Omental fat pad (tissue), 4 donors: Measurements from ENCODE around the gene NT5C3B. TPM values are rescaled to one million over a fixed set of nuclear protein-coding genes. Genes with fewer than 3 reads are reported as not detected.

Experiments
- ATAC-seq: fragments of 150-250 bp; one replicate; pipeline ENCODE4 v1.9.1; 2016; ENCODE audit warnings: mild to moderate bottlenecking, moderate library complexity; ENCODE audit not compliant: low FRiP score
- DNase-seq: peaks from one replicate; pipeline ENCODE4 v3.0.0-alpha.2; 2019; ENCODE audit warnings: low spot score
- total RNA-seq, 4 donors: library from RNA; depleted of rRNA; stranded (reverse); fragments of >200 nt; gene quantifications; one replicate each; pipeline ENCODE4 v1.1.0, GENCODE V29; 2016
- TF ChIP-seq, protein P1 (sequence below), 3 donors: fragments of 450-650 bp; IDR thresholded peaks; one replicate each; pipeline ENCODE4 v1.5.1; 2016 to 2017; ENCODE audit warnings: antibody characterized with exemption in 3 of 3, mild to moderate bottlenecking in 3 of 3, moderate library complexity in 2 of 3

Gene NT5C3B
- total RNA-seq, 4 donors from 2014 or later = 35.5 to 65.9 (median 42.5) TPM

DNA sequence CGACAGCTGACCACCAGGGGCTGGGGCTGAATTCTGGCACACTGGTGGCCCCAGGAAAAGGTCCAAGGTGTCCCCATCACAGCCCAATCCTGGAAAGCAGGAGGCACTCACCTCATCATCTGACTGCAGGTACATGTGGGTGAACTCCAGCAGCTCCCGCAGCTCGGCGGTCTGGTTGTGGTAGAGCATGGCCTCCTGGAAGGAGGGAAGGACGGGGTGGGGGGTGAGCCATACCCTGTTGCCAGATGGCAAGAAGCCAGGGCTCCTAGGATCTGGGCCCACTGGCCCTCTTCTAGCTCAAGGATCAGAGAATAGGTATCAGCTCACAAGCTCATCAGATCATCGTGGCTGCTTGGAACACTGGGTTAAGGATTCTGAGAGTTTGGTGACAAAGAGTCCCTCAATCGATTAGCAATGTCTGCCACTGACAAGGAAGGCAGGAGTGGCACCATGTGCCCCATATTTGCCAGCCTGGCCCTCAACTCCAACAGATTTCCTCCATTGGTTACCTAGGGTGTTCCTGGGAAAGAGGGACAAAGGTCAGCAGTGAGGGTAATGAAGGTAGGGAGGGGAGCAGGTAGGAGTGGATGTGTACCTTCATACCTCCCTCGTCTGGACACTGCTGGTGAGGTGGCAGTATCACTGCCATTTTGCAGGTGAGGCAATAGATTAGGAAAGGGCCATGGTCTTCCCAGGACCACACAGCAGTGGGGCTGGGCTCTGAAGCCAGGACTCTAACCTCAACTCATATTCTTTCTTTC, 29.2 kb downstream of the NT5C3B start:
- no peak for DNase-seq
- no peak for ATAC-seq
- TF ChIP-seq, protein P1, sequence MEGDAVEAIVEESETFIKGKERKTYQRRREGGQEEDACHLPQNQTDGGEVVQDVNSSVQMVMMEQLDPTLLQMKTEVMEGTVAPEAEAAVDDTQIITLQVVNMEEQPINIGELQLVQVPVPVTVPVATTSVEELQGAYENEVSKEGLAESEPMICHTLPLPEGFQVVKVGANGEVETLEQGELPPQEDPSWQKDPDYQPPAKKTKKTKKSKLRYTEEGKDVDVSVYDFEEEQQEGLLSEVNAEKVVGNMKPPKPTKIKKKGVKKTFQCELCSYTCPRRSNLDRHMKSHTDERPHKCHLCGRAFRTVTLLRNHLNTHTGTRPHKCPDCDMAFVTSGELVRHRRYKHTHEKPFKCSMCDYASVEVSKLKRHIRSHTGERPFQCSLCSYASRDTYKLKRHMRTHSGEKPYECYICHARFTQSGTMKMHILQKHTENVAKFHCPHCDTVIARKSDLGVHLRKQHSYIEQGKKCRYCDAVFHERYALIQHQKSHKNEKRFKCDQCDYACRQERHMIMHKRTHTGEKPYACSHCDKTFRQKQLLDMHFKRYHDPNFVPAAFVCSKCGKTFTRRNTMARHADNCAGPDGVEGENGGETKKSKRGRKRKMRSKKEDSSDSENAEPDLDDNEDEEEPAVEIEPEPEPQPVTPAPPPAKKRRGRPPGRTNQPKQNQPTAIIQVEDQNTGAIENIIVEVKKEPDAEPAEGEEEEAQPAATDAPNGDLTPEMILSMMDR (IDR thresholded peaks at IDR 0.05) = no peak

DNA sequence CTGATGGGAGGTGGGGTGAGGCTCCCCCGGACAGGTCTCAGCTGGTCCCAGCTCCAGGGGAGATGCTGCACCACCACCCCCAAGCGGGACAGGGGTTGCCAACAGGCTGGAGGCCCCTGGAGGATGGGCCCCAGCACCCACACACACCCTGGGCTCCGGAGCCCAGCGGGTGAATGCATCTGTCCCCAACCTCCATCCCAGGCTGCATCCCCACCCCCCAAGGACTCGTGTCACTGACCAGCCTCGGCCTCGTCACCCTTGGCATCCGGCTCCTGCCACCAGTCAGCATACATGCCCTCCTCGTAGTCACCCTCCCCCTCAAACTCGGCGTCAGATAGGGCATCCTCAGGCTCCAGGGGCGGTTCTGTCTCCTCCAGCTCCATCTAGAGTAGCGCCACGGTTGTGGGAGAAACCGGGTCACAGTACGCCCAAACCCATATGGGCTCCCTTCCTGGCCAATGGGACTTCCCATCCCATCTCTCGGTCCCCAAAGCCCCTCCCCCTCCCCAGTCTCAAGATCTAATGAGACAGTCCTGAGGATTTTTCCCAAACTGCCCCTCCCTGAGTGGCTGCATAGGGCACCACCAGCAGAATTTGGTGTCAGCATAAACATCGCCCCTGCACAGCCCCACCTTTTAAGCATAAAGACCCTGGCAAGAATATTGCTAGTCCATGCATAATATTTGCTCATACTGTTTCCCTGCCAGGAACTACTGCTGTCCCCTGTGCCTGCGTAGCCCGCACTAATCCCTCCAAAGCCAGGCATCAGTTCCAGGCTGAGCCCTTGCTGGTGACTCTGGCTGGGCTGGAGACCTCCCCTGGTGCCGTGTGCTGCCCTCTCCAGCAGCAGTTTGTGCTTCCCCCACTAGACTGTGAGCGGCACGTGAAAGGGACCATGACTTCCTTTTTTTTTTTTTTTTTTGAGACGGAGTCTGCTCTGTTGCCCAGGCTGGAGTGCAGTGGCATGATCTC, 32.7 kb downstream of the NT5C3B start:
- DNase-seq (no peak), ATAC-seq (no peak)
- TF ChIP-seq, protein P1 (IDR thresholded peaks at IDR 0.05) = no peak

DNA sequence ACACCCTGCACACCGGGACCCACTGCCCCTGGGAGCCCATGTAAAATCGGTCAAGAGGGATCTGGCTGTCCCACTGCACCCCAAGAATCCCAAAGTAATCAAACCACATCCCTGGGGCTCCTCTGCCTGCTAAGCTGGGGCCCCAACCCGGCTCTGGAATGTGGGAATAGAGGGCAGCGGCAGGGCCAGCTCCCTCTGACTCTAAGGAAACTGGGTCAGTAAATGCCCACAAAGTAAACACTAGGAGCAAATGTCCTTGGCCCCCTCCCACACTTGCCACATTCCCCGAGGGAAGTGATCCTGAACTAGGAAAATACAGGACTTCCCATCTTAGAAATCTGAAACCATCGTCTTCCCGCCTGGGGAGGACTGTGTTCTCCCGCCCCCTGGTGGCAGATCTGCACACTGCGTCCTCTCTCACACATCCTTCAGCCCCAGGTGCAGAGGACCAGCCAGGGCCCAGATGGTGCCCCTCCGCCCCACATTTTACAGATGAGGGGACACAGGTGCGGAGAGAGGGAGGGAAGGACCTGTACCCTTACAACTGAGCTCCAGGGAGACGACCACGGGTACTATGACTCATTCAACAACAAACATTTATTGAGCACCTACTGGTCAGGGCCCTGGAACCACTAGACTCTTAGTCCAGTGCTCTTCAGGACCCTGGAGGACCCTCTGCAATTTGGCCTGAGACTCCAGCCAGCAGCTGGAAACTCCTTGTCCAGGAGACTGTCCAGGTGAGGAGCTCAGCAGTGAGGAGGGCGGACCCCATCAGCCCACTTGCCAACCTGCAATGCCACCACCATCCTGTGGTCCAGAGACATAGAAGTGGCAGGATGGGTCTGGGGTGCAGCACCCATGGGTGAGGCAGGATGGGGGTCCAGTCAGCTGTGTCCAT, 34.4 kb downstream of the NT5C3B start:
- peak; percentile 90 for DNase-seq
- ATAC-seq = peak; percentile 56
- TF ChIP-seq, protein P1 (IDR thresholded peaks at IDR 0.05) = peak in 2 of 3 donors; percentile 67 to 94

DNA sequence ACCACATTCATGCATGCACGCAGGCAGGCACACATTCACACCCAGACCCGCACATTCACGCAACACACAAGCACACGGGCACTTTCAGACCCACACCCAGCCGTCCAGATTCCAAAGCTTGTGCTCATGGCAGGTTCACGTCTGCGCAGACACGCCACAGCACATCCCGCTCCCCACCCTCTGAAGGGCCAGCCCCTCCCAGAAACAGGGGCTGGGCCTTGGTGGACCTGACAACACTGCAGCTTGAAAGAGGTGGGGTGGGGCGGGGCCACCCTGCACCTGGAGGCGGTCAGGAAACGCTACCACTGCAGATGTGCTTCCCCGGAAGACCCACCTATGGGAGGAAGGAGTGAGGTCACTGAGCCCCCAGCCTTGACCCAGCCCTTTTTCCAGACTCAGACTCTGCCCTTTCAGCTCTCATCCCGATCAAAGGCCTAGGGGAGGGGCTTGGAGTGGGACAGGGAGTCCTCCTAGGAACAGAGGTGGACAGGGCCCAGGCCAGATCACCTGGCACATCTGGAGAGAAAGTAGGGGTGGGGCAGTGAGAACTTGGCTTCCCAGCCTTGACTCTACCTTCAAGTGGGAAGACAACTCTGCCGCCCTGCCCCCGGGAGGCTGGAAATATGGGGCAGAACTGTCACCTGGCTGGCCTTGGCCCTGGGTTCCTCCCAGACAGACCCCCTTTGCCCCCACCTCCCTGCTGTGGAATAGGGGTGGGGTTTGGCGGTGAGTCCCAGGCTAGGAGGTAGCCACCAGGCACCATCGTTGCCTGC, 35.2 kb downstream of the NT5C3B start:
- peak; percentile 84 for ATAC-seq
- TF ChIP-seq, protein P1 (IDR thresholded peaks at IDR 0.05) = no peak
- no peak for DNase-seq

DNA sequence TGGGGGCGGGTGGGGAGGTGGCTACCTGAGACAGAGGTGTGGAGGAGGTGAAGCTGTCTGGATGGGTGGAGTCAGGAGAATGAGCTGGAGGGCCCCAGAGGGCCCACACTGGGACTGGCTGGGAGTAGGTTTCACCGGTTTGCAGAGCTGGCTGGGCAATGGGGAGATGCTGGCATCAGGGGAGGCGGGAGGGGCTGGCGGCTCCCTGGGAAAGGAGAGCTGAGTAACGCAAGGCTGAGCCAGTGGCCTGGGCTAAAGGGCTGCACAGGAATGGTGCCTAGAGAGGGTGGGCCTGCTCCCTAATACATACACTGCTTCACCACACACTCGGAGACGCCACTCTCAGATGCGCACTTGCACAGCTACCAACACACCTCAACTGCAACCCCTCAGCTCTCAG, 36.7 kb downstream of the NT5C3B start:
- ATAC-seq (no peak), DNase-seq (no peak)
- TF ChIP-seq, protein P1 (IDR thresholded peaks at IDR 0.05) = no peak

DNA sequence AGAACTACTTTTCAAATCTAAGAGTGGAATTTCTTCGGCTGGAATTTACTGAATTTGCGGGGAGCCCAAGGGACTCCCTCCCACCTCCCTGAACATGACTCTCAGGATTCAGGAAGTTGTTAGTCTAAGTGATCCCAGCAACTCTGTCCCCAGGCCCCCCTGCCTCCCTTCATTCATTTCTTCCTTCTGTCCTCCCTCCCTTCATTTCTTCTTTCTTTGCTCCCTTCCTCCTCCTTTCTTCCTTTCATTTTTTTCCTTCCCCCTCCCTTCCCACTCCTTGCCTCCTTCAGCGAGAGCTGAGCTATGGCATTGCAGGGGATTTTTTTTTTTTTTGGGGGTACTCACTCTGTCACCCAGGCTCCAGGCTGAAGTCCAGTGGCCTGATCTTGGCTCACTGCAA, 38.7 kb downstream of the NT5C3B start:
- DNase-seq (no peak), ATAC-seq (no peak)
- TF ChIP-seq, protein P1 (IDR thresholded peaks at IDR 0.05) = no peak
